Fibroblast of the aortic adventitia (primary cell): ENCODE data around the gene MED29. TPM values are rescaled to one million over a fixed set of nuclear protein-coding genes. Genes with fewer than 3 reads are reported as not detected.

Source experiments
- DNase-seq: peaks from one replicate; pipeline ENCODE4 v3.0.0-alpha.2; 2010; ENCODE audit warnings: low read depth
- H3K4me3 ChIP-seq: 2 replicates; pipeline ENCODE4 v1.5.1; 2011; ENCODE audit warnings: low read depth, mild to moderate bottlenecking, control low read depth, low read length, moderate library complexity
- total RNA-seq: library from RNA; depleted of rRNA; stranded (reverse); fragments of >200 nt; gene quantifications from 2 replicates; pipeline ENCODE4 v1.2.3, GENCODE V29; 2012; ENCODE audit warnings: low replicate concordance
- TF ChIP-seq, protein P1 (sequence below): IDR thresholded peaks from 2 replicates; pipeline ENCODE4 v1.5.1; 2011; ENCODE audit warnings: mild to moderate bottlenecking, low read length, control low read depth, inconsistent platforms; ENCODE audit not compliant: insufficient read depth

Gene MED29
- total RNA-seq, 1 donor: 25.7 TPM

- peak overlapping the region; percentile 85 for H3K4me3 ChIP-seq
- no peak for DNase-seq
- TF ChIP-seq, protein P1, sequence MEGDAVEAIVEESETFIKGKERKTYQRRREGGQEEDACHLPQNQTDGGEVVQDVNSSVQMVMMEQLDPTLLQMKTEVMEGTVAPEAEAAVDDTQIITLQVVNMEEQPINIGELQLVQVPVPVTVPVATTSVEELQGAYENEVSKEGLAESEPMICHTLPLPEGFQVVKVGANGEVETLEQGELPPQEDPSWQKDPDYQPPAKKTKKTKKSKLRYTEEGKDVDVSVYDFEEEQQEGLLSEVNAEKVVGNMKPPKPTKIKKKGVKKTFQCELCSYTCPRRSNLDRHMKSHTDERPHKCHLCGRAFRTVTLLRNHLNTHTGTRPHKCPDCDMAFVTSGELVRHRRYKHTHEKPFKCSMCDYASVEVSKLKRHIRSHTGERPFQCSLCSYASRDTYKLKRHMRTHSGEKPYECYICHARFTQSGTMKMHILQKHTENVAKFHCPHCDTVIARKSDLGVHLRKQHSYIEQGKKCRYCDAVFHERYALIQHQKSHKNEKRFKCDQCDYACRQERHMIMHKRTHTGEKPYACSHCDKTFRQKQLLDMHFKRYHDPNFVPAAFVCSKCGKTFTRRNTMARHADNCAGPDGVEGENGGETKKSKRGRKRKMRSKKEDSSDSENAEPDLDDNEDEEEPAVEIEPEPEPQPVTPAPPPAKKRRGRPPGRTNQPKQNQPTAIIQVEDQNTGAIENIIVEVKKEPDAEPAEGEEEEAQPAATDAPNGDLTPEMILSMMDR: no peak
These were observed 24.2 kb downstream of the MED29 start for GRCh38 chr19:39415111-39416046.

- DNase-seq: no peak
- H3K4me3 ChIP-seq: no peak overlapping the region
- TF ChIP-seq, protein P1: no peak
These were observed 25.3 kb downstream of the MED29 start for GRCh38 chr19:39416152-39417120.

- DNase-seq: no peak
- no peak overlapping the region for H3K4me3 ChIP-seq
- TF ChIP-seq, protein P1: no peak
These were observed 26.4 kb downstream of the MED29 start for GRCh38 chr19:39417463-39418181.

DNA sequence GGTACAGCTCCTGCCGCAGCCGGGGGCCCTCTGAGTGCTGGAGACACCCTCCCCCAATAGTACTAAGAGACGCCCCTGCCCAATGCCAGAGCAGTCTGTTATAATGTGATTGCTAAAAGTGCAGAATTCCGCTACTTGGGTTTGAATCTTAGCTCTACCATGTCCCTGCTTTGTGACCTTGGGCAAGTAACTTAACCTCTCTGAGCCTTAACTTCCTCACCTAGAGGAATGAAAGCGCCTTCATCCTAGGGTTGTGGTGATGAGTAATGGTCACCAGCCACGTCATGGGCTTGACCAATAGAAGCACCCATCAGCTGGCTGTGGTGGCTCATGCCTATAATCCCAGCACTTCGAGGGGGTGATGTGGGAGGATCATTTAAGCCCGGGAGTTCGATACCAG is 27.8 kb downstream of the MED29 start:
- no peak overlapping the region for H3K4me3 ChIP-seq
- DNase-seq: no peak
- TF ChIP-seq, protein P1: no peak

DNA sequence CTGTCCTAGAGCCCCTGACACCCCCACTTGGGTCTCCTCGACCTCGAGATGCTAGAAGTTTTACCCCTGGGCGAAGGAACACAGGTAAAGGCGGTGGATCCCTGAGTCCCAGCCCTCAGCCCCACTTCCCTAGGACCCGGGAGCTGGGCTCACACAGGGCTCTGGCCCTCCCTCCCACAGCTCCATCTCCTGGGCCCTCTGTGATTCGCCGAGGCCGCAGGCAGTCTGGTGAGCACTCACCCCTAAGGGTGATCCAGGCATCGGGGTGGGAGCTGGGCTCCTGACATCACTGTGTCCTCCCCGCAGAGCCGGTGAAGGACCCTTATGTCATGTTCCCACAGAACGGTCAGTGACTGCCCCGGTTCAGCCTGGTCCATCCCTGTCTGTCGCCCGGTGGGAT is 29.6 kb downstream of the MED29 start:
- TF ChIP-seq, protein P1: no peak
- no peak for DNase-seq
- H3K4me3 ChIP-seq: no peak overlapping the region

DNA sequence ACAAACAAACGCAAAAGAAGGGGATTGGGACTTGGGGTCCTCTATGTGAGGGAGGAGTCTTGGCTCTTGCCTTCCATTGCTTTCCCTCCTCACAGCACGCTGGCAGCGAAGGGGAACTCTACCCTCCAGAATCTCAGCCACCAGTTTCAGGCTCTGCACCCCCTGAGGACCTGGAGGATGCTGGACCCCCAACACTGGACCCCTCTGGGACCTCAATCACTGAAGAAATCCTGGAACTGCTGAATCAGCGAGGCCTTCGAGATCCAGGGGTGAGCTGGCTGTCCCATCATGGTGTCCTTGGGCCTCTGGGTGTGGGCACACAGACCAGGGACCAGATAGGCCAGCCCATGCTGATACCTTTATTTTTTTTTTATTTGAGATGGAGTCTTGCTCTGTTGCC is 30.8 kb downstream of the MED29 start:
- H3K4me3 ChIP-seq: no peak overlapping the region
- TF ChIP-seq, protein P1: no peak
- no peak for DNase-seq
